MM.1S (cell line): ENCODE measurements around the gene MATR3.

Experiments
- DNase-seq: peaks from one replicate; pipeline ENCODE4 v3.0.0-alpha.2; 2015
- H2AFZ ChIP-seq: fragments of 300-600 bp; sonication (generic); 2 replicates; pipeline ENCODE4 v1.6.0; 2016; ENCODE audit warnings: antibody characterized with exemption, low read length
- H3F3A ChIP-seq: fragments of 300-600 bp; sonication (generic); 2 replicates; pipeline ENCODE4 v1.6.1; 2016; ENCODE audit warnings: mild to moderate bottlenecking, antibody characterized with exemption, low read length, moderate library complexity, mixed read lengths; ENCODE audit not compliant: insufficient read depth
- H3K27ac ChIP-seq: fragments of 300-600 bp; sonication (generic); 2 replicates; pipeline ENCODE4 v1.5.1; 2016; ENCODE audit warnings: mild to moderate bottlenecking, low read length
- H3K27me3 ChIP-seq: fragments of 300-600 bp; sonication (generic); replicated peaks from 2 replicates; pipeline ENCODE4 v1.6.0; 2016; ENCODE audit warnings: low read length; ENCODE audit not compliant: insufficient read depth
- H3K36me3 ChIP-seq: fragments of 300-600 bp; sonication (generic); replicated peaks from 2 replicates; pipeline ENCODE4 v1.6.1; 2016; ENCODE audit warnings: mild to moderate bottlenecking, low read length, mixed read lengths; ENCODE audit not compliant: insufficient read depth
- H3K4me1 ChIP-seq: fragments of 300-600 bp; sonication (generic); 2 replicates; pipeline ENCODE4 v1.6.1; 2016; ENCODE audit warnings: low read length, mixed read lengths
- H3K4me2 ChIP-seq: fragments of 300-600 bp; sonication (generic); 2 replicates; pipeline ENCODE4 v1.6.0; 2016; ENCODE audit warnings: low read depth, low read length
- H3K4me3 ChIP-seq: fragments of 300-600 bp; sonication (generic); 2 replicates; pipeline ENCODE4 v1.5.1; 2016; ENCODE audit warnings: low read length, mixed read lengths
- H3K79me2 ChIP-seq: fragments of 300-600 bp; sonication (generic); 2 replicates; pipeline ENCODE4 v1.6.1; 2016; ENCODE audit warnings: mixed run types, low read length, mixed read lengths
- H3K9ac ChIP-seq: fragments of 300-600 bp; sonication (generic); 2 replicates; pipeline ENCODE4 v1.6.1; 2016; ENCODE audit warnings: low read length, mixed read lengths
- H3K9me2 ChIP-seq: fragments of 300-600 bp; sonication (generic); replicated peaks from 2 replicates; pipeline ENCODE4 v1.6.1; 2016; ENCODE audit warnings: mild to moderate bottlenecking, low read length, mixed read lengths; ENCODE audit not compliant: insufficient read depth
- H3K9me3 ChIP-seq: fragments of 300-600 bp; sonication (generic); replicated peaks from 2 replicates; pipeline ENCODE4 v1.6.1; 2016; ENCODE audit warnings: mild to moderate bottlenecking, low read length, mixed read lengths; ENCODE audit not compliant: insufficient read depth
- H4K20me1 ChIP-seq: fragments of 300-600 bp; sonication (generic); 2 replicates; pipeline ENCODE4 v1.6.1; 2016; ENCODE audit warnings: mild to moderate bottlenecking, low read length, moderate library complexity, mixed read lengths; ENCODE audit not compliant: insufficient read depth
- CTCF ChIP-seq: fragments of 300-600 bp; sonication (generic); IDR thresholded peaks from 2 replicates; pipeline ENCODE4 v1.5.1; 2016; ENCODE audit warnings: antibody characterized with exemption, low read length, mixed read lengths
- EZH2 ChIP-seq: fragments of 300-600 bp; sonication (generic); optimal IDR thresholded peaks from 2 replicates; pipeline ENCODE3; 2017; ENCODE audit warnings: low read depth, mild to moderate bottlenecking, antibody characterized with exemption, low read length, mixed read lengths
- EZH2phosphoT487 ChIP-seq: fragments of 300-600 bp; sonication (generic); IDR thresholded peaks from 2 replicates; pipeline ENCODE4 v1.6.1; 2018; ENCODE audit warnings: antibody characterized with exemption, low read length

The MATR3 gene

GRCh38 chr5:139363937-139364336 is 70.4 kb downstream of the MATR3 start:
- H3K79me2 ChIP-seq = peaks cover 42% of the 10 kb centered on the region
- H3F3A ChIP-seq = no peaks in the 10 kb centered on the region; the same call in 1 of the 2 replicates
- no peaks in the 10 kb centered on the region; the same call in 1 of the 2 replicates for H4K20me1 ChIP-seq
- no peak for DNase-seq
- TF ChIP-seq CTCF (no peak), EZH2phosphoT487 (no peak), EZH2 (no peak)
- H3K4me1 ChIP-seq = no peaks in the 10 kb centered on the region
- H2AFZ ChIP-seq = no peak overlapping the region
- H3K4me2 ChIP-seq = no peak overlapping the region
- peaks cover 8% of the 10 kb centered on the region; the same call in 1 of the 2 replicates for H3K36me3 ChIP-seq
- H3K27ac ChIP-seq = no peak overlapping the region
- no peaks in the 10 kb centered on the region for H3K9me2 ChIP-seq
- H3K9ac ChIP-seq = no peak overlapping the region
- no peaks in the 10 kb centered on the region for H3K27me3 ChIP-seq
- no peaks in the 10 kb centered on the region for H3K9me3 ChIP-seq
- no peak overlapping the region for H3K4me3 ChIP-seq

- DNase-seq = no peak
- Histone ChIP-seq H3F3A (no peaks in the 10 kb centered on the region; the same call in 1 of the 2 replicates), H4K20me1 (no peaks in the 10 kb centered on the region; the same call in 1 of the 2 replicates), H3K4me3 (no peak overlapping the region), H3K9me2 (no peaks in the 10 kb centered on the region), H3K9ac (no peak overlapping the region), H3K27me3 (no peaks in the 10 kb centered on the region), H3K4me2 (no peak overlapping the region), H3K36me3 (peaks cover 8% of the 10 kb centered on the region; the same call in 1 of the 2 replicates), H3K79me2 (peaks cover 37% of the 10 kb centered on the region), H2AFZ (no peak overlapping the region), H3K4me1 (no peaks in the 10 kb centered on the region), H3K9me3 (no peaks in the 10 kb centered on the region), H3K27ac (no peak overlapping the region)
- TF ChIP-seq EZH2phosphoT487 (no peak), EZH2 (no peak)
These were observed 70.9 kb downstream of the MATR3 start for GRCh38 chr5:139364466-139364865.

GRCh38 chr5:139368613-139369012 is 75.1 kb downstream of the MATR3 start:
- H3K9me3 ChIP-seq = no peaks in the 10 kb centered on the region
- no peak overlapping the region for H2AFZ ChIP-seq

More at GRCh38 chr5:139368613-139369012, 75.1 kb downstream of the MATR3 start:
- no peaks in the 10 kb centered on the region; the same call in 1 of the 2 replicates for H4K20me1 ChIP-seq
- H3K9ac ChIP-seq = no peak overlapping the region
- H3F3A ChIP-seq = no peaks in the 10 kb centered on the region; the same call in 1 of the 2 replicates
- H3K27me3 ChIP-seq = no peaks in the 10 kb centered on the region
- no peak for DNase-seq
- H3K79me2 ChIP-seq = no peaks in the 10 kb centered on the region
- H3K4me2 ChIP-seq = no peak overlapping the region
- no peak overlapping the region for H3K4me3 ChIP-seq
- H3K9me2 ChIP-seq = no peaks in the 10 kb centered on the region
- no peaks in the 10 kb centered on the region for H3K4me1 ChIP-seq
- TF ChIP-seq EZH2 (no peak), EZH2phosphoT487 (no peak), CTCF (no peak)
- H3K27ac ChIP-seq = no peak overlapping the region
- H3K36me3 ChIP-seq = peaks cover 8% of the 10 kb centered on the region; the same call in 1 of the 2 replicates
